Prostate gland (tissue), 2 donors: Measurements from ENCODE around the gene PNLIP.

Experiments
- POLR2A ChIP-seq: fragments of 450-650 bp; IDR thresholded peaks from one replicate; pipeline ENCODE4 v1.6.1; 2016; ENCODE audit warnings: antibody characterized with exemption, mild to moderate bottlenecking
- POLR2AphosphoS5 ChIP-seq: sonication (generic); formaldehyde crosslinking; IDR thresholded peaks from one replicate; pipeline ENCODE4 v1.6.1; 2017; ENCODE audit warnings: antibody characterized with exemption
- TF ChIP-seq, protein P1 (sequence below), 4 experiments: fragments of 200-600 bp in 2 of 4; fragments of 450-650 bp in 2 of 4; sonication (generic) in 2 of 4; IDR thresholded peaks; 1 replicate in 3 of 4; 2 replicates in 1 of 4; pipeline ENCODE4 v1.5.1; 2016 to 2019; ENCODE audit warnings: antibody characterized with exemption in 4 of 4, mild to moderate bottlenecking in 2 of 4, moderate library complexity in 2 of 4

DNA sequence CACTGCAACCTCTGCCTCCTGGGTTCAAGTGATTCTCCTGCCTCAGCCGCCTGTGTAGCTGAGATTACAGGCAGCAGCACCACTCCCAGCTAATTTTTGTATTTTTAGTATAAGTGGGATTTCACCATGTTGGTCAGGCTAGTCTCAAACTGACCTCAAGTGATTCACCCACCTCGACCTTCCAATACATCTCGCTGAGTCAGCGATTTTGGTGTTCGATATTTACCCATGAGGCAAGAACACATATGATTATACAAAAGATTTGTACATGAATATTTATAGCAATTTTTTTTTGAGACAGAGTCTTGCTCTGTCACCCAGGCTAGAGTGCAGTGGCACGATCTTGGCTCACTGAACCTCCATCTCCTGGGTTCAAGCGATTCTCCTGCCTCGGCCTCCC, 19.8 kb downstream of the PNLIP start:
- TF ChIP-seq POLR2AphosphoS5 (no peak), POLR2A (no peak)
- TF ChIP-seq, protein P1, sequence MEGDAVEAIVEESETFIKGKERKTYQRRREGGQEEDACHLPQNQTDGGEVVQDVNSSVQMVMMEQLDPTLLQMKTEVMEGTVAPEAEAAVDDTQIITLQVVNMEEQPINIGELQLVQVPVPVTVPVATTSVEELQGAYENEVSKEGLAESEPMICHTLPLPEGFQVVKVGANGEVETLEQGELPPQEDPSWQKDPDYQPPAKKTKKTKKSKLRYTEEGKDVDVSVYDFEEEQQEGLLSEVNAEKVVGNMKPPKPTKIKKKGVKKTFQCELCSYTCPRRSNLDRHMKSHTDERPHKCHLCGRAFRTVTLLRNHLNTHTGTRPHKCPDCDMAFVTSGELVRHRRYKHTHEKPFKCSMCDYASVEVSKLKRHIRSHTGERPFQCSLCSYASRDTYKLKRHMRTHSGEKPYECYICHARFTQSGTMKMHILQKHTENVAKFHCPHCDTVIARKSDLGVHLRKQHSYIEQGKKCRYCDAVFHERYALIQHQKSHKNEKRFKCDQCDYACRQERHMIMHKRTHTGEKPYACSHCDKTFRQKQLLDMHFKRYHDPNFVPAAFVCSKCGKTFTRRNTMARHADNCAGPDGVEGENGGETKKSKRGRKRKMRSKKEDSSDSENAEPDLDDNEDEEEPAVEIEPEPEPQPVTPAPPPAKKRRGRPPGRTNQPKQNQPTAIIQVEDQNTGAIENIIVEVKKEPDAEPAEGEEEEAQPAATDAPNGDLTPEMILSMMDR (IDR thresholded peaks at IDR 0.05), result no peak
